ENCODE results near the gene CACNA1E. TPM values are rescaled to one million over a fixed set of nuclear protein-coding genes. Genes with fewer than 3 reads are reported as not detected.

The CACNA1E gene
- total RNA-seq: 0.35 TPM in 1 of 2 replicates, not detected in the other

DNA sequence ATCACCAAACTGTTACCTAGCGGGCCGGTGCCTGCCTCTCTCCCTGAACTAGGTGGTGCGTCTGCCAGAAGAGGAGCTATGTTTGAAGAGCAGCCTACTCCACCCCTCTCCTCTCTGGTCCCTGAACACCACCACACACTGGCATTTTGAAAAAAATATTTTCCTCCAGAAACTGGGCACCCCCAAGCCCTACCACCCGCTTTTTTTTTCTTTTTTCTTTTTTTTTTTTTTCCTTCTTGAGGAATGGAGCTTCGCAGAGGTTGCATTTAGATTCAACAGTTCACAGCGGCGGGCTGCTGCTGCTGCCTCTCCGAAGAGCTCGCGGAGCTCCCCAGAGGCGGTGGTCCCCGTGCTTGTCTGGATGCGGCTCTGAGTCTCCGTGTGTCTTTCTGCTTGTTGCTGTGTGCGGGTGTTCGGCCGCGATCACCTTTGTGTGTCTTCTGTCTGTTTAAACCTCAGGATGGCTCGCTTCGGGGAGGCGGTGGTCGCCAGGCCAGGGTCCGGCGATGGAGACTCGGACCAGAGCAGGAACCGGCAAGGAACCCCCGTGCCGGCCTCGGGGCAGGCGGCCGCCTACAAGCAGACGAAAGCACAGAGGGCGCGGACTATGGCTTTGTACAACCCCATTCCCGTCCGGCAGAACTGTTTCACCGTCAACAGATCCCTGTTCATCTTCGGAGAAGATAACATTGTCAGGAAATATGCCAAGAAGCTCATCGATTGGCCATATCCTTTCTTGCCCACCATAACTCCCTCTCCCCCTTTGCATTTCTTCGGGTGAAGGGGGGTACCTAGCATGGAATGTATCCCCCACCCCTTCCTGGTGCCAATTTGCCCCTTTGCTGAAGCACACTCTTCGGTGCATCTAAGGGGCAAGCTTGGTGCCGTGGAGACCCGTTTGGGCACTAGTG, at the start of gene CACNA1E:
Gene CACNA1E, plus strand, starts transcription at position 233 of the 911 bp plus-strand sequence. Its CDS starts 228 bp downstream, at position 461.
- DNase-seq (ENCODE audit: low read depth): no peak

DNA sequence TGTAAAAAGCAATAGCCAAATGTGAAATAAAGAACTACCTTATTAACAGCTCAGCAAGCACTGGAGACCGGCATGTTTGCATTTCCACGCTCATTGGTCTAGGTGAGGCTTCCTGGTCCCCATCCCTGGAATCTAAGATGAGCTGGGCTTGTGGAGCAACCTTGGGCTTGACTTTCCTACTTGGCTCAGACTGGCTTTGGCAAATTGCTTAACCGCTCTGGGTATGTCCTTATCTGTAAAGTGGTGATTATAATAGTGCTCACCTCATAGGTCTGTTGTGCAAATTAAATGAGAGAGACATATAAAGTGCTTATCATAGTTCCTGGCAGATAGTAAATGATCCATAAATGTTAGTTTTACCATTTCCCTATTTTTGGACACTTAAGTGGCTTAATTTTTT, 49.4 kb upstream of the CACNA1E start:
- DNase-seq (ENCODE audit: low read depth): no peak

DNA sequence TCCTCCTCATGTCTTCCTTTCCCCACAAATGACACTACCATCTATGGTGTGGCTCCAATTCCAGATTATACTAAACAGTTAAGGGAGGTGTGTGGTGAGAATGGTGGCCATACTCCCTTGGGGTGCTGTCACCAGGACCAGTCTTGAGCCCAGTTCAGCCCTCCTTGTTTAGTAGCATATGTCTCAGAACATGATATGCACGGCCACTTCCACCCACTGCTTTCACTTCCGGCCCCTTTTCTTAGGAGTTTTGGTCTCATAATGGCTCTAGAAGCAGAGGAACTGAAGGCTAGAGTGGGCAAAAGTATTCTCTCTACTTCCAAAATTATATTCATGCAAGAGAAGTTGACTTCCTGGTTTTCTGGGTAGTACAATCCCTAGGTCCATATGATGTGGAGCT, 45.3 kb upstream of the CACNA1E start:
- DNase-seq (ENCODE audit: low read depth): no peak

DNA sequence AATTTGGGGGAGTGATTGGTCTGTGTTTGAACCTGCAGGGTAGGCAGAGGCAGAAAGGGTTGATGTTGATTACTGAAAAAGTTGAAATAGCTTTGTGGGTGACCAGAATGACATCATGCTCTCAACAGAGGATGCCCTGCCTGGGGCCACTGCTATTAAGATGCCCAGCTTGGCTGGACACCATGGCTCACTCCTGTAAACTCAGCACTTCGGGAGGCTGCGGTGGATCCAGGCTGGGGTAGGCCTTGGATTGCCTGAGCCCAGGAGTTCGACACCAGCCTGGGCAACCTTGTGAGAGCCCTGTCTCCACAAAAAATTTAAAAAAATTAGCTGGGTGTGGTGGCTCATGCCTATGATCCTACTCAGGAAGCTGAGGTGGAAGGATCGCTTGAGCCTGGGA, 42.8 kb upstream of the CACNA1E start:
- DNase-seq (ENCODE audit: low read depth): no peak

DNA sequence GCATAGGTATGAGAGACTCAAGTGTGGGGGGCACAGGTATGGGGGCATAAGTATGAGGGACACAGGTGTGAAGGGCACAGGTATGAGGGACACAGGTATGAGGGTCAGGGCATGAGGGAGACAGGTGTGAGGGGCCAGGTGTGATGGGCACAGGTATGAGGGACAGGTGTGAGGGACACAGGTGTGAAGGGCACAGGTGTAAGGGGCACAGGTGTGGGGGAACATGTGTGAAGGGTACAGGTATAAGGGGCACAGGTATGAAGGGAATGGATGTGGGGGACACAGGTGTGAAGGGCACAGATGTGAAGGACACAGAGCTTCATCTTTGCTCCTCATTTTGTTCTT, 41.2 kb upstream of the CACNA1E start:
- DNase-seq (ENCODE audit: low read depth): no peak

DNA sequence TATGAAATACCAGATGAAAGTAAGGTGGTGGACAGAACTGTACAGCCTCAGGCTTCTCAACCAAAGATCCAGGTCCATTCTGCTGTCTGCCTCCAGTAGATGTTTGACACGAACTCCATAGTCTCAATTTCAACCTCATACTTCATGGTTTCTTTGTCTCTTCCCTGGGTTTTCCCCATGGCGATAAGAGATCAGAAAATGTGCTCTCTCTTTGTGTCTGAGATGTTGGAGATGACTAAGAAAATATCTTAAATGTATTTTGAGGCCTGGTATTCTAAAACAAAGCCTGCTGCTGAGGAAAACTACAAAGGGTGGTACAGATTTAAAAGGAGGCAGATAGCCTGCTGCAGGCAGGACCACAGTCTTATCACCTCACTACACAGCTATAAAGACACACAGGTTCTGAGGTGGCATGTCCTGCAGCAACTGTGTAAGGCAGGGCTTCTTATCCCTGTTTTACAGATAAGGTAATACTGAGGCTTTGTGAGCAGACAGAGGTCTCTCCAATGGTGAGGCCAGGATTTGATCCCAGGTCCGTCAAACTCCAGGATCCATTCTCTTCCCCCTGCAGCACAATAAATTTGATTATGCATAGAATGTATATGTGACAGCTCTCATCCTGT, 40.0 kb upstream of the CACNA1E start:
- no peak for DNase-seq (ENCODE audit: low read depth)

DNA sequence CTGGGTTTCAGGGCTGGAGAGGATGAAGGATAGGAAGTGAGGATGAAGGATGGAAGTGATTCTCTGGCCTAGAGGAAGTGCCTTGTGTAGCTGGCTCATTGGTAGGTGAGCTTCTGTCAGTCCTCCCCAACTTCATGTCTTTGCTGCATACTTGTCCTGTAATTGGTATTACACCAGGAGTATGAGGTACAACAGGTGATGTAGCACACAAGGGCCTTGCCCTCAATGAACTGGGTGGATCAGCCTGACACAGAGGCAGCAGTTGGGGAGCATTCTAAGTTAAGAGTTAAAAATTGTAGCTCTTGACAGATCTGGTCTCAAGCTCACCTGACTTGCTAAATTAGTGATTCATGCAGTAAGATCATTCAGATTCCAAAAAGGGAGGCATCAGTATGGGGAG, 37.9 kb upstream of the CACNA1E start:
- no peak for DNase-seq (ENCODE audit: low read depth)

DNA sequence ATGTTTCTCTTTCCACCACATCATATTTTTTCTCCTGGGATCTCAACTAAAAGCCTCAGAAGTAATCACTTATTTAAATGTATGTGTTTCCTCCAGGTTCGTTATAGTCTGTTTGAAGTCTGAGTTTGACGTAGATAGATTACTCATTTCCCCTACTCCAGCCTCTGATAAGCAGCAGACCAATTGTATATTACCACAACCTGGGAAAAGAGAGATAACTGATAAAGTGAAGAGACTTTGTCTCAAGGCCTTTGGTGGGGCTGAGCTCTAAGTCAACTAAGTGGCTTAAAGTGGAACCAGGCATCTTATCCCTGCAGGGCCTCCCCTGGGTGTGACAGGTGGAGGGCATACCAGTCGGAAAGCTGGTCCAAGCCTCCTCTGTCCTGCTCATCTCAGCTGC, 34.9 kb upstream of the CACNA1E start:
- DNase-seq (ENCODE audit: low read depth): no peak

DNA sequence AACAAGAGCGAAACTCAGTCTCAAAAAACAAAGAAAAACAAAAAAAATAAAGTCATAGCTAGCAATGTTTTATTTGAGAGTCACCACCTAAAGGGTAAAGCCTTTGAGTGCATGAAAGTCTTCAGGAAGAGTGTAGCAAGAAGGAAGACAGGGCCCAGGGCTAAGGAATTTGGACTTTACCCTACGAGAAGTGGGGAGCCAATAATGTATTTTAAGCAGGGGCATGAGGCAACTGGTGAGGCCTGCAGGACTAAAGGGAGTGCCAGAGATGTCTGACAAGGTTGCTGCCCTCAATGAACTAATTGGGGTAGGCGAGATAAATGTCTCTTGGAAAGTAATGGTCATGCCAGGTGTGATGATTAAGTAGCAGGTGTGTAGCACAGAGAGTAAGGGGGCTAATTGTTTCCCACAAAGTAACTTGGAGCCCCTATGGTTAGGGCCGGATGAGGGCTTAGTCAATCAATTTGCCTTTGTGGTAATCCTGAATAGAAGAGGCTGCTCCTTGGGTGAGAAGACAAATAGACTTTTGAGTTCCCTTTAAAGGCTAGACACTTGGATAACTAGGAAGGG, 31.6 kb upstream of the CACNA1E start:
- peak; percentile 3 for DNase-seq (ENCODE audit: low read depth)

DNA sequence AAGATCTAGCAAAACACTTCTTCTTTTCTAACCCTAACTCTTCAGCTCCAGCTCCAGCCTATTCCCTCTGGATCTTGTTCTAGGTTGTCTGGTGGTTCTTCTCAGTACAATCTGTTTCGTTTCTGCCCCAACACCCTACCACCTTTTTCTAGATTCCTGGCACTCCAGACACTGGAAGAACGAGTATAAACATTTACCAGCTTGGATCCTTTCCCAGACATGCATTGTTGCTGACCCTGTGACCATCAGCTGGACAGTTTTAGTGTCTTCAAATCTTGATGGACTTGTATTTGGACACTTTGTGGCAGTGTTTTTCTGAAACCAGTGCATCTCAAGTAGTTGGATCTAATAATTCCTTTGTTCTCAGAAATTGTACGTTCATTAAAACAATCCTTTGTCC, 30.6 kb upstream of the CACNA1E start:
- DNase-seq (ENCODE audit: low read depth): peak; percentile 66

DNA sequence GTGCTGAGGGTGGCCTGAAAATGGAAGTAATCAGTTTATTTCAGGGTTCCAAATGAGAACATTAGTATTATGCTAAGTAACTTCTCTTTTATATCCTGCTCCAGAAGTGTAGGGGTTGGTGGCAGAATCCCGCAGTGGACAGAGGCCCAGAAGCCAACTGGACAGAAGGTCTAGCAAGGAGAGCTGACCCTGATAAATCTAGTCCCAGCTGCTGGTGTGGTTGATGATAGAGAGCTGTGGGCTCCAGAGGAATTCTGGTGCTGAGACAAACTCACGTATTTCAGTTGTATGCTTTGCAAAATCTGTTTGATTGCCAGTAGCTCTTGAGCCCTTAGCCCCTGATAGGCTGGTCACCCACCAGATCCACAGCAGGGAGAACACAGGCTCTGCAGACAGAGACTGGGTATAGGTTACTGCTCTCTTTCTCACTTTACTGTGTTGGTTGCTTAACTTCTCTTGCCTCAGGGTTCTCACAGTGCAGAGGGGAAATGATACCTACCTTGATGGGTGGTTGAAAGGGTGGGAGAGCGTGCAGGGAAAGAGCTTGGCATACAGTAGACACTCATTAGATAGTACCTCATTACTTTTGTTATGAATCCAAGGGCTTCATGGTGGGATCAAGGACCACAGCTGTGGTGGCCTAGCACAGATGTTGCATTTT, 29.6 kb upstream of the CACNA1E start:
- no peak for DNase-seq (ENCODE audit: low read depth)

DNA sequence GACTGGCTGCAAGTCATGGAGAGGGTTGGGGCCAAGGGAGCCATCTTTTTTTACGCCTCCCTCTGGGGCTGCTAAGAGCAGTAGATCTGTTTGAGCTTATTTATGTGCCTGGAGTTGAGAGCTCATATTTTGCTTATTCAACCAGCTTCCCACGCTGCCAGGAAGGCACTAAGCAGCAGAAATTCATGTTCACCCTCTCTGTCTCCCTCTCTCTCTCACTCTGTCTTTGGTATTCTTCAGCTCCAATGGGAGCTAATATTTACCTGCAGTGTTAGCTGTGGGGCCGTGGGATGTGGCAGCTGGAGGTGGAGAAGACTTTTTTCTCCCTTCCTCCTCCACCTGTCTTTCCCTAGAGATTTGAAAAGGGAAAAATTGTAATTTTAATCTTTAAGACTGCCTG, 26.8 kb upstream of the CACNA1E start:
- DNase-seq (ENCODE audit: low read depth): no peak

DNA sequence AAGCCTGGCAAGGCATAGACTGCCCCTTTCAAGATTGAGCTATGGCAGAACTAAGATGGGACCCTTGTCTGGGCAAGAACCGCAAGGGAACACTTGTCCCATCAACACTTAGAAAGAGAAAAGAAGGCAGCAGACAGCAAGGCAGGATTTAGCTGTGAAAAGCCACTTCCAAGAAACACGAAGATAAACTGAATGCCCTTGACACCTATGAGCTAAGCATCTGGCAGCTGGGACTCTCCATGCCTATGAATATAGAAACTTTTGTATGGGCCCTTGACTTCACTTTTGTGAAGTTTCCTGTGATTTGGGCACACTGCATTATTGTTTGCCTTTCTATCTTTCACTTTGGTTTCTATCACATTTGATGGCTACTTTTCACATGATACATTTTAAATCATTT, 24.9 kb upstream of the CACNA1E start:
- DNase-seq (ENCODE audit: low read depth): no peak

DNA sequence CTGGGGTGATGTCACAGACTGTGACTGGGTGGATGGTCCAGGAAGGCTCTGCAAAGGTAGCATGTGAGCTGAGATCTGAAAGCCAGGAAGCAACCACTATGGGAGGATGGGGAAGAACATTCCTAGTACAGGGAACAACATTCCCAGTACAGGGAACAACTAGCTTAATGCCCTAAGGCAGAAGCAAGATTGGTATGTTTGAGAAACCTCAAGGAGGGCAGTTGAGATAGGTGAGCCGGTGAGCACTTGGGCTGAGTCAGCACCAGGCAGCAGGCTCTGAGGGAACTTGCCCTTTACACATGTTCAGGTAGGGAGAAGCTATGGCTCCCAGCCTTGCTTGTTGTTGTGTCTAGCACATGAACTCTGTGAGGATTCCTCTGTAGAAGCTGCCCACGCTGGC, 24.2 kb upstream of the CACNA1E start:
- no peak for DNase-seq (ENCODE audit: low read depth)

DNA sequence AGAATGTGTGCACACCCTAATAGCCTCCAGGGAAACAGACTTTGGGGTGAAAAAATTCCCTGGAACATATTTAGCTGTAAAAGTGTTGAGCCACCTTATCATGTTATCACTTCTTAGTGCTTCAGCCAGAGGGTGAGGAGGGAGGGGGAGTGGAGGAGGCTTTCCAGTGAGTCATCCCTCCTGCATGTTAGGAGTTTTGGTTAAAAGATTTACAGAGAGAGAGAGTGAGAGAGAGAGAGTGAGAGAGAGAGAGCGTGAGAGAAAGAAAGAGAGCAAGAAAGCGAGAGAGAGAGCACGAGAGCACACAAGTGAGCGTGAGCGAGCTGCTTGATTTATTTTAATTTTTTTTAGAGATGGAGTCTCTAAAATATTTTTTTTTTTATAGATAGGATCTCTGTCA, 13.5 kb upstream of the CACNA1E start:
- peak; percentile 90 for DNase-seq (ENCODE audit: low read depth)

DNA sequence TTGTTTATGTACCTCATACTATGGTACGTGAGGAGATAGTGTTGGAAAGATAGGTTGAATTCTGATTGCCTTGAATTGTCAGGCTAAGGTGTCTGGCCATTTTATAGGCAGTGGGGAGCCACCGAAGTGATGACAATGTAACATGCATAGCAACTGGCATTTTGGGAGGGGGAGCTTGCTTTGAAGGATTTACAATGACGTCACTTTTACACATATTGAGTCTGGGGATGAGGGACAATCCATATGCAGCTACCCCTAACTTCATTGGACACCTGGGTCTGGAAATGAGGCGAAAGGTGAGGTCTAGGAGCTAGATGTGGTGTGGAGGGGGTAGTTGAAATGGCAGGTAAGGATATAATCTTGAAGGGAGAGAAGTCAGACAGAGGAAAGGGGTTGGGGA, 7.7 kb upstream of the CACNA1E start:
- no peak for DNase-seq (ENCODE audit: low read depth)

DNA sequence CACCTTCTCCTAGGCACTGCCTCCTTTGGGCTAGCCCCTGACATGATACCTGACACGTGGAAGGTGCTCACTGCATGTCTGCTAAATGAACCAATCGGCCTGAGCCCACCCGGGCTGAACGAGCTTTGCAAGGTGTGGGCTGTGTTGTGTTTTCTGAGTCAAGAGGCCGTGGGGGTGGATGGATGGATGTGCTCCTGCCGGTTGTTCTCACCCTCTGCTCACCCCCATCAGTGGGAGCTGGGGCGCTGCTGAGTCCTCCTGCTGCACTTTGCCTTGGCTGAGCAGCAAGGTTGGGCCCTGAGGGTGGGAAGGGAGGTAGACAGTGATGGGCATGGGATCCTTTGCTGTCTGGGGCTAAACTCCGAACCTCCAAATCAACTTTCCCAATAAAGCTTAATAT, 6.7 kb upstream of the CACNA1E start:
- DNase-seq (ENCODE audit: low read depth): no peak

DNA sequence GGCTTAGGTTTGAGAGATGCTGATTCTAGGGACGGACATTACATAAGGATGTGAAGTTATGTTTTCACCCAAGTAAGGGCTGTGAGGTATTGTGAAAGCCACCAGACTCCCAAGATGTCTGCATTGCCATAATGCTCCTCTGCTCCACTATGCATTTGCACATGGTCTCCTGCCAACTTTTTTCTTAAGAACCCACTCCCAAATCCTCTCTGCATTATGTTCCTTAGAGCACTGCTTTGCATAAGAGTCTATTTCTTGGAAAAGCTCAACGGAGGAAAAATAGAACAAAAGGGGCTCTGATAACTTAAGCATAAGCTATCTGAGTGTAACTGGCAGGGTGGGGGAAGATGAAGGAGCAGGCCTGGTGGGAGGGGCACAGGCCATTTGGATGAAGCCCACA, 5.0 kb upstream of the CACNA1E start:
- DNase-seq (ENCODE audit: low read depth): no peak

DNA sequence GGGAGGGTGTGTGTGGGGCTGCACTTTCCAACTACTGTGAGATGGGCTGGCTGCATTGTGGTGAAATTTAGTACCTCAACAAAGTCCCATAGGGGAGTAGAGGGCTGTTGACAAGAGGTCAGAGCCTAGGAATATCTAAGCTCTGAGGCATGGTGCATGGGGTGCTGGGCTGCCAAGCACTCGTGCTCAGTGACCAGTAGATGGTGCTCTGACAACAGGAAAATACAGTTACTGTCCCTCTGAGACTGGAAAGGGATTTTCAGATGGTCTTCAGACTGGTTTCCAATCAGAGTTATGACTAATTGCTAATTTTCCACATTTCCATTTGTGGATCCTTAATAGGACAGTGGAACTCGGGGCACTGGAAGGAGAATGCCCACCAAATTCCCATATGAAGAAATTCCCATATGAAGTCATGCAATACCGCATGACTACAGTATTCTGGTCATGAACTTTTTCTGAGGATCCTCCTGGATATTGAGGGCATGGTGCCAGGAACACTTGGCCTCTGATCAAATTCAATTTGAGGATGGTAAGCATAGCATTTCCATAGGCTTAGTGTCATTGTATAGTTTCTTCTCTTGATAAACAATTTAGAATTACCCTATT, 4.1 kb upstream of the CACNA1E start:
- DNase-seq (ENCODE audit: low read depth): peak; percentile 65

DNA sequence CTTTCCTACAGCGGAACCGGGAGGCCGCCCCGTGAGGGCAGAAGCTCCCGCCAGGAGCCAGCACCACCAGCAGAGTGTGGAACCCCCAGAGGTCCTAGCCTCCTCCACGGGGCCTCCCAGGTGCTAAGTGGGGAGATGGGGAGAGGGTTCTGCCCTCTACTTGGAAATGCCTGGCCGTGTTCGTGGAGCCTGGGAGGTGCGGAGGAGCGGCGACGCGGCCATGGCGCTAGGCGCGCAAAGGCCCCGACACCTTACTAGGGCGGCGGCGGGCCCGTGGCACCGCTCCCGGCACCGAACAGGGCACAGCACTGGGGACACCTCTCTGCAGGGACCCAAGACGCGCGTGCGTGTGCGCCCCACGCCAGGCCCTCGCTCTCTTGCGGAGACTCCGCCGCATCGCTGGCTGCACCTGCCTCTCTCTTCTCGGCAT, 1.3 kb upstream of the CACNA1E start:
- DNase-seq (ENCODE audit: low read depth): no peak

DNA sequence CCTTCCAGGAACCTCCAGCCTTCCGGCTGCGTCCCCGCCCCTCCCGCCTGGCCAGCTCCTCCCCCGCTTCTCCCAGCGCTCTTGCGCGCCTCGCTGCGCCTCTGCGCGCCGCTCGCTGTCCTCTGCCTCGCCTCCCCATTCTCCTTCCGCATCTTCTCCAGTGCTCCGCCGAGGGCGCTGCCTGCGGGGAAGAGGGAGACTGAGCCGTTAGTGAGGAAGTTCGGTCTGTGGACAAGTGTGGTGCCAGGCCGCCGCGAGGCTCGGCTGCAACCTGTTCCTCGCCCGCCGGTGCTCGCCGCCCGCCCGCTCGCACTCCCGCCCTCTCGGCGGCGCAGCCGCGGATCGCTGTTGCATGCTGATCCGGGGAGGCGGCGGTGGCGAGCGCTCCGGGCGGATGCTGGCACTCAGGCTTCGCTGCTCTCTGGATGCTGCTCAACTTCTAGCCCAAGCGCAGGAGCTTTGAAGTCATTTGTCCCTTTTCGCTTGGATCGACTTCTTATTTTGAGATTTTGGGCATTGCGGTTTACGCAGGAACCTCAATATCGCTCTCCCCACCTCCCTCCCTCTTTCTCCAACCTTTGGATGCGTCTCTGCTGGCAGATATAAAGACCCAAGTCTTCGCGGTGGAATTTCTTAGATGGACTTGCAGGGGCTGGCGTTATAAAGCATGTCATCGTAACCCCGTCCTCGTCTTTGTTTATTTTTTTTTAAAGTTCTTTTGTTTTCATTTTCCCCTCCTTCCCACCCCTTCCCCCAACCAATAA, 614 bp upstream of the CACNA1E start:
- DNase-seq (ENCODE audit: low read depth): no peak
